Natural killer cell (primary cell): ENCODE measurements around the gene POPDC2. TPM values are rescaled to one million over a fixed set of nuclear protein-coding genes. Genes with fewer than 3 reads are reported as not detected.

ENCODE experiments used
- ATAC-seq, 3 donors: fragments of 150-1000 bp in 2 of 3; fragments of 200-7000 bp in 1 of 3; cut with Tn5 transposase; 1 replicate in 1 of 3; 2 replicates in 2 of 3; pipeline ENCODE4 v1.10.0; 2021; ENCODE audit warnings: mild to moderate bottlenecking in 2 of 3, moderate library complexity in 2 of 3
- DNase-seq, 2 donors: peaks; one replicate each; pipeline versions ENCODE4 v3.0.0 to v3.0.0-alpha.2; 2013 to 2021; ENCODE audit warnings: mixed read lengths in 1 of 2
- H3K27ac ChIP-seq: one replicate; pipeline ENCODE4 v1.5.1; 2013; ENCODE audit warnings: mild to moderate bottlenecking, low read length
- H3K27me3 ChIP-seq: one replicate; pipeline ENCODE4 v1.6.1; 2013; ENCODE audit warnings: low read length; ENCODE audit not compliant: control insufficient read depth, insufficient read depth
- H3K36me3 ChIP-seq: one replicate; pipeline ENCODE4 v1.6.1; 2013; ENCODE audit warnings: low read length; ENCODE audit not compliant: control insufficient read depth, insufficient read depth
- H3K4me1 ChIP-seq: one replicate; pipeline ENCODE4 v1.6.1; 2013; ENCODE audit warnings: low read length; ENCODE audit not compliant: control insufficient read depth, insufficient read depth
- H3K4me3 ChIP-seq: one replicate; pipeline ENCODE4 v1.5.1; 2013; ENCODE audit warnings: low read length
- H3K9me3 ChIP-seq: one replicate; pipeline ENCODE4 v1.6.1; 2013; ENCODE audit warnings: low read length; ENCODE audit not compliant: control insufficient read depth, insufficient read depth
- H3K27ac Mint-ChIP-seq, 2 donors: one replicate each; pipeline ENCODE4 v1.8.0; 2022; ENCODE audit warnings: mild to moderate bottlenecking in 2 of 2, mixed read lengths in 2 of 2, moderate library complexity in 1 of 2
- H3K27me3 Mint-ChIP-seq, 2 donors: one replicate each; pipeline ENCODE4 v1.8.0; 2022; ENCODE audit warnings: low read depth in 2 of 2, mixed read lengths in 2 of 2
- H3K36me3 Mint-ChIP-seq: one replicate; pipeline ENCODE4 v1.8.0; 2022; ENCODE audit warnings: mixed read lengths
- H3K4me1 Mint-ChIP-seq, 2 donors: one replicate each; pipeline ENCODE4 v1.8.0; 2022; ENCODE audit warnings: mixed read lengths in 2 of 2
- H3K4me3 Mint-ChIP-seq: one replicate; pipeline ENCODE4 v1.8.0; 2022; ENCODE audit warnings: mild to moderate bottlenecking, moderate library complexity, mixed read lengths
- H3K9me3 Mint-ChIP-seq, 2 donors: one replicate each; pipeline ENCODE4 v1.8.0; 2022; ENCODE audit warnings: mixed read lengths in 2 of 2
- CTCF ChIP-seq: fragments of 200-600 bp; IDR thresholded peaks from one replicate; pipeline ENCODE4 v1.8.0; 2022; ENCODE audit warnings: antibody characterized with exemption
- WGBS: methylation state at CpG from one replicate; pipeline ENCODE4 v1.1.7; 2013; ENCODE audit warnings: missing lambda C conversion rate; ENCODE audit not compliant: insufficient coverage; 5-methylcytosine and 5-hydroxymethylcytosine counted together
- intact Hi-C: fragments of 100-400 bp; cut with micrococcal nuclease; formaldehyde crosslinking; loops from one replicate; pipeline ENCODE4 v1.14.2; 2022
- total RNA-seq, 4 donors: library from RNA; stranded (reverse); fragments of 120-200 nt in 1 of 4; gene quantifications; one replicate each; pipeline versions ENCODE4 v1.2.3 to v1.2.4, GENCODE V29; 2013 to 2022

Gene POPDC2
- total RNA-seq, 3 donors from 2014 or later (not counting 1 experiment from before 2014, with no cell fraction given), result 6.2 to 8.0 (median 7.9) TPM

GRCh38 chr3:119645813-119646212 is 14.6 kb downstream of the POPDC2 start:
- intact Hi-C loops, result no loop called here
- no peak overlapping the region for H3K4me3 ChIP-seq
- DNase-seq, result no peak
- H3K36me3 Mint-ChIP-seq, result no peaks in the 10 kb centered on the region
- no peak overlapping the region for H3K27ac Mint-ChIP-seq
- H3K4me1 ChIP-seq, result no peaks in the 10 kb centered on the region
- no peak overlapping the region for H3K4me3 Mint-ChIP-seq
- H3K27me3 Mint-ChIP-seq, result no peaks in the 10 kb centered on the region
- no peaks in the 10 kb centered on the region for H3K36me3 ChIP-seq
- no peaks in the 10 kb centered on the region for H3K9me3 Mint-ChIP-seq
- TF ChIP-seq CTCF, result no peak
- no peaks in the 10 kb centered on the region for H3K9me3 ChIP-seq
- WGBS, result 100% methylated on average over 1 of the region's 1 CpG
- H3K27ac ChIP-seq, result no peak overlapping the region
- ATAC-seq, result no peak
- H3K4me1 Mint-ChIP-seq, result peaks cover 0 to 5% of the 10 kb centered on the region in 2 donors
- H3K27me3 ChIP-seq, result no peaks in the 10 kb centered on the region

DNA sequence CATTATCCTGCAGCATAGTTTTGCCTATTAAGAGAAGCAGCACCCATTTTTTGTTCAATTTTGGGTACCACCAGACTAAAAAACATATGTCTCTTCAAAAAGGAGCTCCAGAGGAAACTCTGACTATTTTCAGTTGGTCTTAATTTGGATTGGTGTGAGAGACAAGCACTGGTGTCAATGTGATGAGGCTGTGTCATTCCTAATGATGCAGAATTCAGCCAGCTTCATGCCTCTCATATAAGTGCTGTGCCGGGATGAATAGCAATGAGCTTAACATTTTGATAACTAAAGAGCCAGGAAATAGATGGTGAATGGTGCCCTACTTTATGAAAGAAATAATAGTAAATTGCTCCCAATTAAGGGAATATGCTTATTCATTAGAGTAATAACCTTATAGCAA is 15.9 kb downstream of the POPDC2 start:
- no peaks in the 10 kb centered on the region for H3K36me3 Mint-ChIP-seq

GRCh38 chr3:119643528-119643927 is 16.9 kb downstream of the POPDC2 start:
- H3K9me3 ChIP-seq, result no peaks in the 10 kb centered on the region
- DNase-seq (no peak), ATAC-seq (no peak)
- H3K27me3 Mint-ChIP-seq, result no peaks in the 10 kb centered on the region
- no peak overlapping the region for H3K27ac ChIP-seq
- no peak overlapping the region for H3K27ac Mint-ChIP-seq
- H3K4me3 Mint-ChIP-seq, result no peak overlapping the region
- no peaks in the 10 kb centered on the region for H3K27me3 ChIP-seq
- H3K9me3 Mint-ChIP-seq, result no peaks in the 10 kb centered on the region
- H3K36me3 ChIP-seq, result no peaks in the 10 kb centered on the region
- peaks cover 4% of the 10 kb centered on the region for H3K4me1 ChIP-seq
- no peaks in the 10 kb centered on the region for H3K36me3 Mint-ChIP-seq
- intact Hi-C loops, result no loop called here
- no peak for TF ChIP-seq CTCF
- H3K4me1 Mint-ChIP-seq, result peaks cover 3 to 5% of the 10 kb centered on the region in 2 donors
- H3K4me3 ChIP-seq, result no peak overlapping the region
- 94% methylated on average over 2 of the region's 2 CpGs for WGBS

More for the DNA sequence above, 15.9 kb downstream of the POPDC2 start:
- Mint-ChIP-seq H3K27me3 (no peaks in the 10 kb centered on the region), H3K4me1 (no peaks in the 10 kb centered on the region), H3K9me3 (no peaks in the 10 kb centered on the region), H3K4me3 (no peak overlapping the region), H3K27ac (no peak overlapping the region)
- DNase-seq (no peak), ATAC-seq (no peak)
- WGBS, result 83% methylated on average over 1 of the region's 1 CpG
- intact Hi-C loops, result no loop called here
- no peaks in the 10 kb centered on the region for H3K27me3 ChIP-seq
- H3K27ac ChIP-seq, result no peak overlapping the region
- no peaks in the 10 kb centered on the region for H3K4me1 ChIP-seq
- H3K36me3 ChIP-seq, result no peaks in the 10 kb centered on the region
- TF ChIP-seq CTCF, result no peak
- H3K9me3 ChIP-seq, result no peaks in the 10 kb centered on the region
- H3K4me3 ChIP-seq, result no peak overlapping the region

- DNase-seq (no peak), ATAC-seq (no peak)
- 90% methylated on average over 4 of the region's 5 CpGs for WGBS
- H3K27ac Mint-ChIP-seq, result no peak overlapping the region
- no peak overlapping the region for H3K4me3 Mint-ChIP-seq
- no peaks in the 10 kb centered on the region for H3K36me3 Mint-ChIP-seq
- no peaks in the 10 kb centered on the region for H3K27me3 Mint-ChIP-seq
- intact Hi-C loops, result no loop called here
- Histone ChIP-seq H3K4me3 (no peak overlapping the region), H3K9me3 (no peaks in the 10 kb centered on the region), H3K36me3 (no peaks in the 10 kb centered on the region), H3K4me1 (peaks cover 8% of the 10 kb centered on the region), H3K27ac (no peak overlapping the region), H3K27me3 (no peaks in the 10 kb centered on the region)
- TF ChIP-seq CTCF, result no peak
- no peaks in the 10 kb centered on the region for H3K9me3 Mint-ChIP-seq
- peaks cover 9 to 11% of the 10 kb centered on the region in 2 donors for H3K4me1 Mint-ChIP-seq
Observed at GRCh38 chr3:119642746-119643473, 17.5 kb downstream of the POPDC2 start.
